Lower lobe of right lung (tissue), 2 donors: ENCODE results near the gene CTNND2. TPM values are rescaled to one million over a fixed set of nuclear protein-coding genes. Genes with fewer than 3 reads are reported as not detected.

Experiments used
- ATAC-seq, 2 donors: fragments of 200-7000 bp; cut with Tn5 transposase; one replicate each; pipeline ENCODE4 v1.9.1; 2020 to 2022; ENCODE audit warnings: mild to moderate bottlenecking in 2 of 2, moderate library complexity in 2 of 2
- DNase-seq: peaks from one replicate; pipeline ENCODE4 v3.0.0-alpha.2; 2020
- H3K27ac ChIP-seq: fragments of 200-600 bp; one replicate; pipeline ENCODE4 v1.8.0; 2022
- H3K27me3 ChIP-seq: fragments of 200-600 bp; one replicate; pipeline ENCODE4 v1.8.0; 2022; ENCODE audit warnings: low read depth
- H3K36me3 ChIP-seq: fragments of 200-600 bp; one replicate; pipeline ENCODE4 v1.8.0; 2022; ENCODE audit warnings: mild to moderate bottlenecking
- H3K4me1 ChIP-seq: fragments of 200-600 bp; one replicate; pipeline ENCODE4 v1.8.0; 2022
- H3K4me3 ChIP-seq: fragments of 200-600 bp; one replicate; pipeline ENCODE4 v1.8.0; 2022; ENCODE audit warnings: mild to moderate bottlenecking
- H3K9me3 ChIP-seq: fragments of 200-600 bp; one replicate; pipeline ENCODE4 v1.8.0; 2022
- CTCF ChIP-seq: fragments of 200-600 bp; IDR thresholded peaks from one replicate; pipeline ENCODE4 v1.8.0; 2022; ENCODE audit warnings: antibody characterized with exemption, mild to moderate bottlenecking
- intact Hi-C: fragments of 100-400 bp; cut with DNase I; formaldehyde crosslinking; loops from one replicate; pipeline ENCODE4 v1.11.0; 2022
- total RNA-seq: library from RNA; stranded (reverse); fragmentation: NEBNext Ultra II Directional; extraction: Animal tissue kit (Norgen Biotek cat#: 25700); gene quantifications from one replicate; pipeline ENCODE4 v1.2.1, GENCODE V29; 2021
- donor health status: DM: no; HTN: yes; CAD: no; lungs with severe emphysema.

Gene CTNND2
- total RNA-seq, 1 donor from 2014 or later, result 6.0 TPM

- no peak overlapping the region for H3K27ac ChIP-seq
- no peaks in the 10 kb centered on the region for H3K4me1 ChIP-seq
- H3K36me3 ChIP-seq, result no peaks in the 10 kb centered on the region
- H3K9me3 ChIP-seq, result no peaks in the 10 kb centered on the region
- DNase-seq (no peak), ATAC-seq (no peak)
- intact Hi-C loops, result no loop called here
- H3K27me3 ChIP-seq, result no peaks in the 10 kb centered on the region
- H3K4me3 ChIP-seq, result no peak overlapping the region
- TF ChIP-seq CTCF, result no peak
Measured at GRCh38 chr5:11378461-11378860, 525.8 kb downstream of the CTNND2 start.

GRCh38 chr5:11377896-11378295, 526.4 kb downstream of the CTNND2 start:
- Histone ChIP-seq H3K4me3 (no peak overlapping the region), H3K27ac (no peak overlapping the region), H3K4me1 (no peaks in the 10 kb centered on the region), H3K9me3 (no peaks in the 10 kb centered on the region), H3K27me3 (no peaks in the 10 kb centered on the region), H3K36me3 (no peaks in the 10 kb centered on the region)
- ATAC-seq (no peak), DNase-seq (no peak)
- TF ChIP-seq CTCF, result no peak
- intact Hi-C loops, result no loop called here

GRCh38 chr5:11372191-11372590, 532.1 kb downstream of the CTNND2 start:
- Histone ChIP-seq H3K27me3 (no peaks in the 10 kb centered on the region), H3K9me3 (no peaks in the 10 kb centered on the region), H3K27ac (no peak overlapping the region), H3K4me1 (no peaks in the 10 kb centered on the region), H3K36me3 (no peaks in the 10 kb centered on the region), H3K4me3 (no peak overlapping the region)
- no peak for DNase-seq
- intact Hi-C loops, result no loop called here
- no peak for TF ChIP-seq CTCF
- no peak for ATAC-seq

DNA sequence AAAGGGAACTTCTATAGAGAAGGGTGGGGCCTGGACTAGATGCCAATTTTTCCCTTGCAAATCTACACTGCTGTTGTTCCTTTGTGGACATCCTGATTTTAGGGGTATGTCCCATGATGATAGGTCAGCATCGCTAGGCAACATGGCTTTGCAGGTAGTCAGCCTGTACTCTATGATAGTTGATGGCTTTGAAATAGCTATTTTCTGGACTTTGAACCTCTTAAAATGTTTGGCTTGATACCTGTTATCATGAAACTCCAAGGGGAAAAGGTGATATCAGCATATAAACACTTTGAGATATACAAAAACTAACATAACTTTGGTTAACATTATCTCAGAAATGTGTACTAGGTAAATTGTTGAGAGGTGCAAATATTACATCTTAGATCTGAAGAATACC, 533.2 kb downstream of the CTNND2 start:
- Histone ChIP-seq H3K27ac (no peak overlapping the region), H3K27me3 (no peaks in the 10 kb centered on the region), H3K9me3 (no peaks in the 10 kb centered on the region), H3K36me3 (no peaks in the 10 kb centered on the region), H3K4me3 (no peak overlapping the region), H3K4me1 (no peaks in the 10 kb centered on the region)
- DNase-seq (no peak), ATAC-seq (no peak)
- intact Hi-C loops, result no loop called here
- TF ChIP-seq CTCF, result no peak

DNA sequence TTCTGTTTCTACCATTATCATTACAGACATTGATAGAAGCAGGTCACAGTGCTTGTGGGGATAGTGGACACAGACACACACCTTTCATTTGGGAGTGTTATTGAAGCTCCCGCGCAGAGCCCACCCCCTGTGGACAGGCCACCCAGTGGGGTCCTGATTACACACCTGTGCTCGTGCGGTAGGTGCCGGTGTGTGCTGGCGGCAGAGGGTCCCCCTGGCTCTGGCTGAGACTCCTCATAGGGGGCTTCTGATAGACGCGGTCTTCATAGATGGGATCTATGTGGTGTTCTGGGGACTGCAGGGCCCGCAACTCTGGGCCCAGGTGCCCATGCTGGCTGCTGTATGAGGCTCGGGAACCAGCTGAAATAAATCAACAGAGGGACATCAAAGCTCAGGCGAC, 539.7 kb downstream of the CTNND2 start:
- no peaks in the 10 kb centered on the region for H3K36me3 ChIP-seq
- H3K9me3 ChIP-seq, result no peaks in the 10 kb centered on the region
- no peaks in the 10 kb centered on the region for H3K4me1 ChIP-seq
- intact Hi-C loops, result no loop called here
- ATAC-seq (no peak), DNase-seq (no peak)
- no peak for TF ChIP-seq CTCF
- no peaks in the 10 kb centered on the region for H3K27me3 ChIP-seq
- no peak overlapping the region for H3K4me3 ChIP-seq
- no peak overlapping the region for H3K27ac ChIP-seq

DNA sequence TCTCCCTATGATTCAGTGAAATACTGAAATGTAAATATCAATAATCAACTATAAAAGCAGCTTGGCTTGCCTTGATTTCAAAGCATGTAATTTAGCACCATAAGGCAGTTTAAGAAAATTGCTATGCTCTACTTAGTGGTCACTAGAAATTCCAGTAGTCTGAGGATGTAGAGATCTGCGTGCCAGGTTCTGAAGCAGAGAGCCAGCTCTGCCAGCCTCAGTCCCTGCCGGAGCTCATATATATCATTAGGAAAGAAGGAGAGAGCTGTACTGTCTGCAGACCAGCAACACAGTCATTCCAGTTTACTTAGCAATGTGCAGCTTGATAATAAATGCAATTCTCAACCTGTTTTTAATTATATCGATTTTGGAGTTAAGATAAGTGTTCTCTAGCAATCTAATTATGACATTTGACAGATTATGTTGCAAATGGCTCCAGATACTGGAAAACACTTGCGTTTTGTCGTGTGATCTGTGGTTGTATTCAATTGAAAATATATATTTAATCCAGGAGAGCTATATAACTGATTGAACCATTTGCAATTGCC, 540.5 kb downstream of the CTNND2 start:
- Histone ChIP-seq H3K4me3 (no peak overlapping the region), H3K27me3 (no peaks in the 10 kb centered on the region), H3K36me3 (no peaks in the 10 kb centered on the region), H3K27ac (no peak overlapping the region), H3K4me1 (no peaks in the 10 kb centered on the region), H3K9me3 (no peaks in the 10 kb centered on the region)
- DNase-seq, result no peak
- no peak for ATAC-seq
- intact Hi-C loops, result no loop called here
- TF ChIP-seq CTCF, result no peak
